ENCODE measurements around the gene RIMBP2.

RIMBP2 gene

GRCh38 chr12:130742716-130743115, 26.6 kb upstream of the RIMBP2 start:
- POLR2A ChIA-PET = no interaction called here
- TF ChIP-seq ZBTB20 (tag by site-specific recombination; IDR thresholded peaks at IDR 0.05) = no peak
- no peak for TF ChIP-seq HOXC10 (CRISPR knock-in tag; IDR thresholded peaks at IDR 0.05)
- no peak for TF ChIP-seq EGR2 (tag by site-specific recombination; IDR thresholded peaks at IDR 0.05; ENCODE audit: low read depth)
- TF ChIP-seq ZBTB8A (tag by site-specific recombination; IDR thresholded peaks at IDR 0.05) = no peak
- no peak for TF ChIP-seq ZBTB21 (tag by site-specific recombination; IDR thresholded peaks at IDR 0.05)
- TF ChIP-seq ZNF510 (tag by site-specific recombination; IDR thresholded peaks at IDR 0.05; ENCODE audit: insufficient replicate concordance) = no peak
- no peak for TF ChIP-seq PRDM4 (tag by site-specific recombination; IDR thresholded peaks at IDR 0.05)
- TF ChIP-seq ZNF184 (tag by site-specific recombination; IDR thresholded peaks at IDR 0.05) = no peak
- Histone ChIP-seq H3K36me3 (ENCODE audit: control insufficient read depth in 2 of 2, insufficient read depth in 1 of 2, low read length in 2 of 2) (no peaks in the 10 kb centered on the region), H3K27ac (ENCODE audit: extremely low read depth, low read depth, low read length) (no peak overlapping the region), H3K4me1 (ENCODE audit: control insufficient read depth, insufficient read depth, low read length) (no peaks in the 10 kb centered on the region), H3K9me3 (ENCODE audit: control insufficient read depth, insufficient read depth, low read depth, low read length) (no peaks in the 10 kb centered on the region; the same call in 1 of the 2 replicates), H3K4me3 (ENCODE audit: low read depth, low read length) (no peak overlapping the region)
- CTCF ChIA-PET = no interaction called here

- Histone ChIP-seq H3K27ac (ENCODE audit: extremely low read depth, low read depth, low read length) (no peak overlapping the region), H3K36me3 (ENCODE audit: control insufficient read depth in 2 of 2, insufficient read depth in 1 of 2, low read length in 2 of 2) (no peaks in the 10 kb centered on the region), H3K9me3 (ENCODE audit: control insufficient read depth, insufficient read depth, low read depth, low read length) (no peaks in the 10 kb centered on the region; the same call in 1 of the 2 replicates), H3K4me3 (ENCODE audit: low read depth, low read length) (no peak overlapping the region), H3K4me1 (ENCODE audit: control insufficient read depth, insufficient read depth, low read length) (no peaks in the 10 kb centered on the region)
- TF ChIP-seq GLI4 (tag by site-specific recombination; IDR thresholded peaks at IDR 0.05) = no peak
- TF ChIP-seq ZNF223 (tag by site-specific recombination; IDR thresholded peaks at IDR 0.05) = no peak
- no peak for TF ChIP-seq ZSCAN30 (tag by site-specific recombination; IDR thresholded peaks at IDR 0.05)
- no peak for TF ChIP-seq TSHZ1 (tag by site-specific recombination; IDR thresholded peaks at IDR 0.05; ENCODE audit: borderline replicate concordance)
- TF ChIP-seq ZNF350 (tag by site-specific recombination; IDR thresholded peaks at IDR 0.05) = no peak
- TF ChIP-seq ZSCAN4 (tag by site-specific recombination; IDR thresholded peaks at IDR 0.05) = no peak
- no peak for TF ChIP-seq ZNF23 (tag by site-specific recombination; IDR thresholded peaks at IDR 0.05; ENCODE audit: borderline replicate concordance)
- TF ChIP-seq ZNF660 (tag by site-specific recombination; IDR thresholded peaks at IDR 0.05) = no peak
- no peak for TF ChIP-seq KLF16 (tag by site-specific recombination; IDR thresholded peaks at IDR 0.05)
- no peak for TF ChIP-seq ZNF416 (tag by site-specific recombination; IDR thresholded peaks at IDR 0.05)
- no peak for TF ChIP-seq ZNF280D (tag by site-specific recombination; IDR thresholded peaks at IDR 0.05)
- no peak for TF ChIP-seq ZNF518A (tag by site-specific recombination; conservative IDR thresholded peaks at IDR 0.05; ENCODE audit: low read depth)
- POLR2A ChIA-PET = no interaction called here
- CTCF ChIA-PET = no interaction called here
These were observed 26.0 kb upstream of the RIMBP2 start for GRCh38 chr12:130742112-130742511.

Data from HEK293 (cell line).